ENCODE measurements around the gene CDK5RAP3.

Gene CDK5RAP3

DNA sequence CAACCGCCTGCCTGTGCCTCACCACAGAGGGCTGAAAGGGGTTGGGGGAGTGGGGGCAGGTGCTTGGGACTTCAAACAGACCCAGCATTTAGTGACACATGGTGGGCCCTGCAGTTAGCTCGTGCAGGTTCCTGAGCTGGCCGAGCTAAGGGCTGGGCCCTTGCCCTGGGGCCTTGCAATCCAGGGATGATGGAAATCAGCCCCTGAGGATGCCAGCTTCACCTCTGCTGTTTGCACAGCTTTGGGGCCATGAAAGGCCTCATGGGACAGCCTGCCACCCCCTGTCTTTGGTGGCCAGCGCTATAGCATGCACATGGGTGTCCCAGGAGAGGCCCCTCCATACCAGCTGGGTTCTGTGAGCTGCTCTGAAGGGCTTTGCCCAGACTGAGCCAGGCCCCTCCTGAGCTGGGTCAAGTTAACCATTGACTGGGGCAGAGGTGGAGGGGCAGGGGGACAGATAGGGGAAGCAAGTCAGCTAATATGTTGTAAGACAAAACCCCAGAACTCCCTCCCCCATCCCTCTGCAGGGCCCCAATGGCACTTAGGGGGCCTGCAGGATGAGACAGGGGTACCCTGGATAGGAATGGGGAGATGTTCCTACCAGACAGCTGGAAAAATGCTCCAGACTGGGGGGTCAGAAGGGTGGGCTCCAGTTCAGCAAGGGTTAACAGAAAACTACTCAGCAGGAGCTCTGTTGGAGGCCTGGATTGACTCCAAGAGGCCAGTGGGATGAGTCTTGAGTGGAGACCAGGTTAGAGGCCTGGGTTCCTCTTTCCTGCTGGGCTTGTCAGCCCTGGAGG lies 13.9 kb upstream of the CDK5RAP3 start:
- TF ChIP-seq RAD21 (IDR thresholded peaks at IDR 0.05; ENCODE audit: low read depth): no peak
- TF ChIP-seq ZBTB7A (IDR thresholded peaks at IDR 0.05; ENCODE audit: low read depth): peak; percentile 87
- peak; percentile 89 for TF ChIP-seq NFIC (IDR thresholded peaks at IDR 0.05)
- TF ChIP-seq, protein P1, sequence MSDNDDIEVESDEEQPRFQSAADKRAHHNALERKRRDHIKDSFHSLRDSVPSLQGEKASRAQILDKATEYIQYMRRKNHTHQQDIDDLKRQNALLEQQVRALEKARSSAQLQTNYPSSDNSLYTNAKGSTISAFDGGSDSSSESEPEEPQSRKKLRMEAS (IDR thresholded peaks at IDR 0.05): 0 out of 2 replicates have a peak, but pooled peaks have one; percentile 12

DNA sequence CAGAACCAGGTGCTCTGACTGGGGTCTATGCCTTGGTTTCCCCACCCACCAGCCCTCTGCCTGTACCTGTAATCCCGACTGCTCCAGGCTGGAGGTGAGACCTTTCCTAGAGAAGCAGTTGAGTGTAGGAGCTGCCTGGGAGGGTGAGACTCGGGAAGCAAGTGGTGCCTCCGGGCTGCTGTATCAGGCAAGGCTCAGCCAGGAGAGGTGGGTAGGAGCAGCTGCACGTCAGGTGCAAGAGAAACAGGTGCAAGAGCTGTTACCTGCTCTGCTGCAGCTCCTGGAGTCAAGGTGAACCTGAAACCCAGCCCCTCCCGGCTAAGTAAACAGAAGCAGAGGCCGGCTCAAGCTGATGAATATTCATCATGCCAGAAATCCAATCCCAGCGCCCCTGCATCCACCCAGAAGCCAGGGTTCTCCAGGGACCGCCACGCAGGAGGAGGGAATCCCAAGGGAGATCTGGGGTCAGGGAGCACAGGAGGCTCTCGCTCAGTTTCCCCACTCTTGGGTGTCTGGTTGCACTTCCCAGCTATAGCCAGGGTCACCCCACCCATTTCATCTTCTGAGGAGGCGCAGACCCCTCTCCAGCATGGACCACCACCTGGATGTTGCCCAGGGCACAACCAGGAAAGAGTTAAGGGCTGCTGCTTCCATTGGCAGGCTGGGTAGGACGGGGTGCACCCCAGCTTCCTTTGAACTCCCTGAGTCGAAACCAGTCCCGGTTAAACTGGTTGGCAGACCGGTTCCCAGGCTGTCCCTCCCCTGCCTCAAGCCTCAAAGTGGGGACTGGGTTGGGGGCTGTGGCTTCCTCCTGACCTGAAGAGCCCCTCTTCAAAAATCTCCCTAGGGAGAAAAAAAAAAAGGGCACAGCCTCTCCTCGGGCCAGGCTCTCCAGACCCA lies 13.1 kb upstream of the CDK5RAP3 start, which contains the start of gene PRR15L:
Gene PRR15L, minus strand, starts transcription at position 293 of the 900 bp plus-strand sequence. CDS start 4,649 bp downstream, outside the sequence.
- TF ChIP-seq FOXM1 (IDR thresholded peaks at IDR 0.05; ENCODE audit: borderline replicate concordance, low read depth) (no peak), TAF1 (IDR thresholded peaks at IDR 0.05; ENCODE audit: low read depth) (no peak), CEBPB (IDR thresholded peaks at IDR 0.05) (no peak), EP300 (IDR thresholded peaks at IDR 0.05; ENCODE audit: borderline replicate concordance) (0 out of 2 replicates have a peak, but pooled peaks have one; percentile 4), TEAD4 (IDR thresholded peaks at IDR 0.05) (no peak), NFIC (IDR thresholded peaks at IDR 0.05) (peak; percentile 18; the same call in 1 of the 2 replicates), CREB1 (IDR thresholded peaks at IDR 0.05; ENCODE audit: low read depth) (no peak), TCF12 (IDR thresholded peaks at IDR 0.05; ENCODE audit: low read depth) (peak; percentile 24), RAD21 (IDR thresholded peaks at IDR 0.05; ENCODE audit: low read depth) (0 out of 2 replicates have a peak, but pooled peaks have one; percentile 1), YY1 (IDR thresholded peaks at IDR 0.05; ENCODE audit: low read depth) (no peak), ZBTB7A (IDR thresholded peaks at IDR 0.05; ENCODE audit: low read depth) (peak; percentile 94), EGR1 (IDR thresholded peaks at IDR 0.05) (no peak)
- TF ChIP-seq, protein P2, sequence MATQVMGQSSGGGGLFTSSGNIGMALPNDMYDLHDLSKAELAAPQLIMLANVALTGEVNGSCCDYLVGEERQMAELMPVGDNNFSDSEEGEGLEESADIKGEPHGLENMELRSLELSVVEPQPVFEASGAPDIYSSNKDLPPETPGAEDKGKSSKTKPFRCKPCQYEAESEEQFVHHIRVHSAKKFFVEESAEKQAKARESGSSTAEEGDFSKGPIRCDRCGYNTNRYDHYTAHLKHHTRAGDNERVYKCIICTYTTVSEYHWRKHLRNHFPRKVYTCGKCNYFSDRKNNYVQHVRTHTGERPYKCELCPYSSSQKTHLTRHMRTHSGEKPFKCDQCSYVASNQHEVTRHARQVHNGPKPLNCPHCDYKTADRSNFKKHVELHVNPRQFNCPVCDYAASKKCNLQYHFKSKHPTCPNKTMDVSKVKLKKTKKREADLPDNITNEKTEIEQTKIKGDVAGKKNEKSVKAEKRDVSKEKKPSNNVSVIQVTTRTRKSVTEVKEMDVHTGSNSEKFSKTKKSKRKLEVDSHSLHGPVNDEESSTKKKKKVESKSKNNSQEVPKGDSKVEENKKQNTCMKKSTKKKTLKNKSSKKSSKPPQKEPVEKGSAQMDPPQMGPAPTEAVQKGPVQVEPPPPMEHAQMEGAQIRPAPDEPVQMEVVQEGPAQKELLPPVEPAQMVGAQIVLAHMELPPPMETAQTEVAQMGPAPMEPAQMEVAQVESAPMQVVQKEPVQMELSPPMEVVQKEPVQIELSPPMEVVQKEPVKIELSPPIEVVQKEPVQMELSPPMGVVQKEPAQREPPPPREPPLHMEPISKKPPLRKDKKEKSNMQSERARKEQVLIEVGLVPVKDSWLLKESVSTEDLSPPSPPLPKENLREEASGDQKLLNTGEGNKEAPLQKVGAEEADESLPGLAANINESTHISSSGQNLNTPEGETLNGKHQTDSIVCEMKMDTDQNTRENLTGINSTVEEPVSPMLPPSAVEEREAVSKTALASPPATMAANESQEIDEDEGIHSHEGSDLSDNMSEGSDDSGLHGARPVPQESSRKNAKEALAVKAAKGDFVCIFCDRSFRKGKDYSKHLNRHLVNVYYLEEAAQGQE (IDR thresholded peaks at IDR 0.05; ENCODE audit: low read depth): no peak
- TF ChIP-seq, protein P3, sequence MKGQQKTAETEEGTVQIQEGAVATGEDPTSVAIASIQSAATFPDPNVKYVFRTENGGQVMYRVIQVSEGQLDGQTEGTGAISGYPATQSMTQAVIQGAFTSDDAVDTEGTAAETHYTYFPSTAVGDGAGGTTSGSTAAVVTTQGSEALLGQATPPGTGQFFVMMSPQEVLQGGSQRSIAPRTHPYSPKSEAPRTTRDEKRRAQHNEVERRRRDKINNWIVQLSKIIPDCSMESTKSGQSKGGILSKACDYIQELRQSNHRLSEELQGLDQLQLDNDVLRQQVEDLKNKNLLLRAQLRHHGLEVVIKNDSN (IDR thresholded peaks at IDR 0.05): no peak
- TF ChIP-seq, protein P1 (IDR thresholded peaks at IDR 0.05): no peak

DNA sequence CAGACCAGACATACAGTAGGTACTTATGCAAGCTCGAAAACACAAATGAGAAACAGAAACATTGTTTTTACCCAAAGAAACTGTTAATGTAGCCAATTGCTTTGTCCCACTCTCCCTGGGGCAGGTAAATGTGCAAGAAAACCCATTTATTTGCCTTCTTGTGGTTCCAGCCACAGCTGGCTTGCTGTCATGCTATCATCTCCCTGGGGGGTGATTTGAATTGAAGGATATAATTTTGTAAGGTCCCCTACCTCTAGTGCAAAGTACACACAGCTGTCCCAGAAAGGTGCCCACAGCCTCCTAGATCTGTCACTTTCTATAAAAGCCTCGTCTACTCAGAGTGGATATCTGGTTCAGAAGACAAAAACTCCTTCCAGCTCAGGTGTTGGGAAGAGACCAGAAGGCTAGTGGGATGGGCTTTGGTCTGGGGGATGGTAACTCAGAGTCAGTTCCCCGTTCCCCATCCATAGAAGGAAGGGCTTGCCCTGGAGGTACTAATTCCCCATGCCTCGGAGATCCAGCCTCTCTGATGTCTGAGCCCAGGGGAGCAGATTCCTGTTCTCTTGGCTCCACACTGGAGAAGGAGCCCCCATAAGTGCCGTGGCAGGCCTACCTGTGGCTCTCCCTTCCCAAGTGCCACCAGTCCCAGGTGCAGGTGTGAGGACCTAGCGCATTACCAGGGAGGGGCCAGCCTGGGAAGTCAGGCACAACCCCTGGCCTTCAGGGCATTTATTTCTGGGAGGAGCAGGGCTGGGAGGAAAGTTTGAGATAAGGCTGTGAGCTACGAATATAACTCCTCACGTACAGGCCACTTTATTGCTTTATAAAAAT lies 10.9 kb upstream of the CDK5RAP3 start:
- no peak for TF ChIP-seq TEAD4 (IDR thresholded peaks at IDR 0.05)
- TF ChIP-seq CEBPB (IDR thresholded peaks at IDR 0.05): no peak

DNA sequence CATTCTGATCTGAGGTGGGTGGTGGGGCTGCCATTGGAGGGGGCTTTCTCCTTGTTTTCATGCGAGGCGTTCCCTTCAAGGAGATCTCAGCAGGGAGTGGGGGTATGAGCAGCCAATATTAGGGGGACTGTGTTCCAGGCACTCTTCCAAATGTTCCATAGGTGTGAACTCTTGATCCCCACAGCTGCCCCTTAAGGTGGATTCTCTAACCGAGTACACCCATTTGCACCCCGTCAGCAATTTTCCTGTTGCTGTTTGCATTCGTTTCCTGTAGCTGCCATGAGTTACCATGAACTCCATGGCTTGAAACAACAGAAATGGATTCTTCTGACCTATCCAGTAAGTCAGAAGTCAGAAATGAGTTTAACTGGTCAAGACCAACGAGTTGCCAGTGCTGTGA lies 9.5 kb upstream of the CDK5RAP3 start:
- TF ChIP-seq EGR1 (IDR thresholded peaks at IDR 0.05): no peak

DNA sequence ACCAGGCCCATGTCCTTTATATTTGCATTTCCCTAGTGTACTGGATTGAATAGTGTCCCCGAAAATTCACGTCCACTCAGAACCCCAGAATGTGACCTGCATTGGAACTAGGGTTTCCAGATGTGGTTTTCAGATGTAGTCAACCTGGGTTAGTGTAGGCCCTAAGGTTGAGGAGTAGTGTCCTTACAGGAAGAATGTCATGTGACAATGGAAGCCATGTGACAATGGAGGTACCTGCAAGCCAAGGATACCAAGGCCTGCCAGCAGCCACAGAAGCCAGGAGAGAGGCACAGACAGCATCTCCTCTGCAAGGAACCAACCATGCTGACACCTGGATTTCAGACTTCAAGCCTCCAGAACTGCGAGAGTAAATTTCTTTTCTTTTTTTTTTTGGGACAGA lies 8.0 kb upstream of the CDK5RAP3 start:
- TF ChIP-seq NFIC (IDR thresholded peaks at IDR 0.05) (no peak), EP300 (IDR thresholded peaks at IDR 0.05; ENCODE audit: borderline replicate concordance) (no peak), TAF1 (IDR thresholded peaks at IDR 0.05; ENCODE audit: low read depth) (no peak), TCF12 (IDR thresholded peaks at IDR 0.05; ENCODE audit: low read depth) (no peak), YY1 (IDR thresholded peaks at IDR 0.05; ENCODE audit: low read depth) (no peak), EGR1 (IDR thresholded peaks at IDR 0.05) (no peak), FOXM1 (IDR thresholded peaks at IDR 0.05; ENCODE audit: borderline replicate concordance, low read depth) (no peak), CREB1 (IDR thresholded peaks at IDR 0.05; ENCODE audit: low read depth) (no peak), ZBTB7A (IDR thresholded peaks at IDR 0.05; ENCODE audit: low read depth) (no peak), CEBPB (IDR thresholded peaks at IDR 0.05) (no peak), RAD21 (IDR thresholded peaks at IDR 0.05; ENCODE audit: low read depth) (no peak), TEAD4 (IDR thresholded peaks at IDR 0.05) (no peak)
- TF ChIP-seq, protein P1 (IDR thresholded peaks at IDR 0.05): no peak
- TF ChIP-seq, protein P2 (IDR thresholded peaks at IDR 0.05; ENCODE audit: low read depth): no peak
